GM19035 (cell line): ENCODE measurements around the gene PARP12.

Source experiments
- ATAC-seq: cut with Tn5 transposase; IDR thresholded peaks from one replicate; pipeline ENCODE4 v1.9.1; 2021; ENCODE audit not compliant: unreplicated experiment

The PARP12 gene

GRCh38 chr7:140015471-140015970, 47.2 kb downstream of the PARP12 start:
- ATAC-seq = no peak

DNA sequence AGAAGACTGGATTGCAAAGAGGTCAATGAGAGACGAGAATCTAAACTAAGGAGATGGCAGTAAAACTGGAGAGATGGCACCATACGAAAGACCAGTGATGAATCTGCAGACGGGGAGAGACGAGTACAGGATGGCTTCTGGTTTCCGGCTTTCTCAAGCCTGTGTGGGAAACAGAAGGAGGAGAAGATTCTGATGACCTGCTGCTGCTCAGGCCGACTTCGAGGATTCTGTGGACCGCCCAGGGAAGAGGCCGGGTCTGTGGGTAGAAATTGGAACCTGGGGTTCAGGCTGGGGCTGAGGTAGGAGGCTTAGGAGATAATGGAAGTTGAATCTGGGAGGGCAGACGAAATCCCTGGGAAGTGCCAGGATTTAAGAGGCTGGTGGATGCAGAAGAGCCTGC, 48.6 kb downstream of the PARP12 start:
- ATAC-seq = no peak

- no peak for ATAC-seq
These were observed 49.1 kb downstream of the PARP12 start for GRCh38 chr7:140013676-140014075.

- ATAC-seq = no peak
These were observed 52.4 kb downstream of the PARP12 start for GRCh38 chr7:140010194-140010895.

DNA sequence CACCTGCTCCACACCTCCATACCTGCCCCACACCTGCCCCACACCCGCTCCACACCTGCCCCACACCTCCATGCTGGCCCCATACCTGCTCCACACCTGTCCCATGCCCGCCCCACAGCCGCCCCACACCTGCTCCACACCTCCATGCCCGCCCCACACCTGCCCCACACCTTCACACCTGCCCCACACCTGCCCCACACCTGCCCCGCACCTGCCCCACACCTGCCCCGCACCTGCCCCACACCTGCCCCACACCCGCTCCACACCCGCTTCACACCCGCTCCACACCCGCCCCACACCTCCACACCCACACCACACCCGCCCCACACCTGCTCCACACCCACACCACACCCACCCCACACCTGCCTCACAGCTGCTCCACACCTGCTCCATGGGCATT, 53.0 kb downstream of the PARP12 start:
- no peak for ATAC-seq

DNA sequence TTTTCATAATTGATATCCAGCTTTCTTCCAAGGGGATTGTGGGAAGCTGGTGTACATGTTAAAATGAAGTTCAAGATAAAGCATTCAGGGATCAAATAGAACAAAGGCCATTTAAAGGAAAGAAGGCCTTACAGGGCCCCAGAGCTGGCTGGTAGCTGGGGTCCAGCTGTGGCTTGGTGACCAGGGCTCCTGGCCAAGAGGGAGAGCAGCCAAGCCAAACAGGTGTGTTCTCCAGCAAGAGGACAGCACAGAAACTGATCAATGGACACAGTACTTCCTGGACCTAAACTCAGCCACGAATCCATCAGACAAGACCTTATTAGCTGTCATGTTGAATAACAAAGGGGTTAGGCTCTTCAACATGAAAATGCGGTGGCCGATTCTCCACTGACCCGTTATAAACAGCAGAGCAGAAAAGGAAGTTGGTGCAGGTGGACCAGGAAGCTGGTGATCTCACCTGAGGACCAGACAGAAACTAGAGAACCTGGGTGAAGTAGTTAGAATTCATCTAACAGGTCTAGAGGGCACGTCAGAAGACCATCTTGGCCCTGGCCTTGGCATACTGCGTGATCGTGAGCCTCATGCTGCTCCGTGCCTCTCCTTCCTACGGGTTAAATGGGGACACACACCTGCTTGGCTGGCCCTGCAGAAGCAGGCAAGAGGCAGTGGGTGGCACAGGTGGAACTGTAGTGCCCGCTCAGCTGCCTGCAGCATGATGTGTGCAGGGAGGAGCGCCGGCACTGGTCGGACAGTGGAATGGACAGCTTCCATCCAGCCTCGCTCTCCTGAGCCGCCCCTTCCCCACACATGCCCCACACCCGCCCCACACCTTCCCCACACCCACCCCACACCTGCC, 53.8 kb downstream of the PARP12 start:
- no peak for ATAC-seq

DNA sequence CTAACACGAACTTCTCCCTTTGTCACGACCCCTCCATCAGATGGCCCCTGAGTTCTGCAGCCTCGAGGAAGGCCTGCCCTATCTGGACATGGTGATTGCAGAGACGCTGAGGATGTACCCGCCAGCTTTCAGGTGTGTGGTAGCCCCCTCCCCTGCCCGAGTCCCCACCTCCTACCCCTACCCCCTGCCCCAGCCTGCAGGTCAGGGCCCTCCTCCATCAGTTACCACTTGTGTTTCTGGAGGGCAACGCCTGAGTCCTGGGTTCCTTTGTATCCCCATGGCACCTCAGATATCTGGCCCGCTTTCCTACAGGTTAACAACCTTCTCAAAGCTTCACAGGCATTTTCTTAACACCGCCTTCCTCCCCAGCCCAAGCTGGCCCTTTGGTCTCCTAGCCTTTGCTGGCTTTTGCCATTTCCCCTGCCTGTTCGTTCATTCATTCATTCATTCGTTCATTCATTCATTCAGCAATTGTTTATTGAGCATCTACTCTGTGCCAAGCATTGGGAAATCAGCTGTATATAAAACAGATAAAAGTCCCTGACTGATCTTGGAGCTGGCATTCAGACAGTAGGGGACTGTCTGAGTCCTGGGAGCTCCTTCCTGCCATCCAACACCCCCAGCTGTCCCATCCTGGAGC, 55.6 kb downstream of the PARP12 start:
- no peak for ATAC-seq

DNA sequence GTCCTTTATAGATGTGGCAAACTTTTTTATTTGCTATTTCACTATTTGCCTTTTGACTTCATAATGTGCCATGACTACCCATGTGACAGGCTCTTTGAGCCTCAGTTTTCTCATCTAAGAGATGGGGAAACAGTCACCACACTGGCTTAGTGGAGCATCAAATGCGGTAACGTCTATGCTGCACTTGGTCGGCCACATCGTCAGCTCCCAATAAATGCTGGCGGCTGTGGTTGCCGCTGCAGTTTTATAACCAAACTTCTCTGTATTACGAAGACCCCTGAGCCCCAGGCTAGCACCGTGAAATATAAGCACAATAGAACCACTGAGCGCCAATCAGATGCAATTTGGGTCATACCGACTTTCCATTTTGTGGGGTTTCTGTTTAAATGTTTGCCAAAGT, 56.2 kb downstream of the PARP12 start:
- no peak for ATAC-seq

DNA sequence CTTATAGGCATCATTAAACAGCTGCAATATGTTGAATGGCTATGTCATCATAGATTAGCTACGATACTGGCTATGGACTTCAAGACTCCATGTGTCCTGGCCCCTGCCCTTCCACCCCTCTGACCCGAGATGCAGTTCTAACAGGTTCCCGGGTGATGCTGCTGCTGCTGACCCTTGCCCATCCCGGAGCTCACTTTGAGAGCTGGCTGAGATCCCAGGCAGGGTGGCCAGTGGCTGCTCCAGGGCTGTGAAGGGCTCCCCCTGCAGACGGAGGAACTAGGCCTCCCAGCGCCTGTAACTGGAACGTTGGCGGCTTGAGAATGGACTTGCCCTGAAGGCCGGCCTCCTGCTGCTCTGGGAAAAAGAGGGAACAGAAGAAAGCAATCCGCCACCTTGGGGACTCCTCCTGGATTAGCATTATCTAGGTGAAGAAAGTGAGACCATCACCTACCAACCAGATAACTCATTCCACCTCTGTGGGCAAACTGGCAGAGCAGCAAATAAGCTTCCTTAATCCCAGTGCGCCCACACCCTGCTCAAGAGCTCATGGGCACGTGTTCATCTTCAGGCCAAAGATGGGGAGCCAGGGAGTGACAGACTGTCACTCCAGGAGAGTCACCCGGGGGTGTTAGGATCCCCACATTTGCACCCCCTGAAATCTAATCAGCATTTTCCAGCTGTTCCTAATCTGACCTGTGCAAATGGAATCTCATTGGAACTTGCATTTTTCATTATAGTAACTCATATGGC, 56.8 kb downstream of the PARP12 start:
- ATAC-seq = no peak

- ATAC-seq = no peak
These were observed 57.4 kb downstream of the PARP12 start for GRCh38 chr7:140005341-140005740.

DNA sequence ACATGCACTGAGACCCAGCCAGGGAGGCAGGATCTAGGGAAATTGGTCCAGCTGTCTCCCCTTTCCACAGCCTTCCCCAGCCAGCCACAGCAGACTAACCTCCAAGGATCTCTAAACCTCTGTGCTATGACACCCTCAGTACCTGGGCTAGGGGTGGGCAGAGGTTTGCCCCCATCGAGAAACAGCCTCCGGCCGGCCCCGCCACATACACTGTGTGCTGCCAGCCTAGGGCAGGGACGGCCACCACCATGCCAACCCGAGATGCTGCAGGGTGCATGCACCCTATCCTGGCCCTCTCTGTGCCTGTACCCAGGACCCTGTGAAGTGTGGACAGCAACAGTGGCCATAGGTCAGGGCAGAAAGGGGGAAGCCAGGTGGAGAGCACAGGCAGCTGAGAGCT, 58.1 kb downstream of the PARP12 start:
- no peak for ATAC-seq

GRCh38 chr7:140003913-140004382, 58.8 kb downstream of the PARP12 start:
- no peak for ATAC-seq

DNA sequence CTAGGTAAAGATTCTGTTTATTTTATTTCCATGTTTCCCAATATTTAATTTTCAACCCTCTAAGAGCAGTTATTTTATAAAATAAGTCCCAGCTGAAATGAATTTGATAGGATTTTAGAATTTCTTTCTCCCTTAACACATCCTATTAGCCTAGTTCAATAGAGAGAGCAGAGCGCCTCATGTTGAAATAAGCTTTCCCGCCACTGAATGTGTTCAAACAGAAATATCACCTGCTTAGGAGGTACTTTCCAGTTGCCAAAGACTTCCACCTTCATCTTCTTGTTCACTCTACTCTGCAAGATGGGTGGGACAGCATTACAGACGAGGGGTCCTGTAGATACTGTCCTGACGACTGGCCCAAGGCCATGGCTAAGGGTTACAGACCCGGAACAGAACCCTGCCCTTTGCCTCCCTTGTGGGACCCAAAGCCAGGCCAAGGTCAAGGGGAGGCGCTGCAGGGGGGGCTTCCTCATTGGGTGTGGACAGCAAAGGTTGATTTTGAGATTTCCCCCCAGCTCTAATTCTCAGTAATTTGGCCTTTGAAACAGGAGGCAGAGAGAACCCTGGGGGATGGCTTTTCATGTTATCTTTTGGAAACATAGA, 62.0 kb downstream of the PARP12 start:
- no peak for ATAC-seq

DNA sequence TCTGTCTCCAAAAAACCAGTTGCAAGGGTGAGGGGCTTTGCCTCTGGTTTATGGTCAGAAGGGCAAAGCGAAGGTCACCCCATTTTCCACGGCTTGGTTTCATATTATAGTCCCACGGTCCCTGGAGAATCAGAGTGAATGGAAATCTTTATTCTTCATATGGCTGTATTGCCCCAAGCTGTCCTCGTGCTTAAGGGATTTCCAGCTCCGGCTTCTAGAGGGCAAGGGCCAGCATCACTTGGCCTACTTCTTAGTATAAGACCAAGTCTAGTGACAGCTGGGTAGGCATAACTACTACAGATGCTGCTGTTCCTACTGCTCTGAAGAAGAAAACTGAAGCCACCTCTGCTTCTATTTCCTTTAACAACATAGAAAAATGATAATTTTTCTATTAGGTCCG, 63.2 kb downstream of the PARP12 start:
- no peak for ATAC-seq

GRCh38 chr7:139998572-139998971, 64.2 kb downstream of the PARP12 start:
- no peak for ATAC-seq

GRCh38 chr7:139995017-139995915, 67.5 kb downstream of the PARP12 start:
- no peak for ATAC-seq

DNA sequence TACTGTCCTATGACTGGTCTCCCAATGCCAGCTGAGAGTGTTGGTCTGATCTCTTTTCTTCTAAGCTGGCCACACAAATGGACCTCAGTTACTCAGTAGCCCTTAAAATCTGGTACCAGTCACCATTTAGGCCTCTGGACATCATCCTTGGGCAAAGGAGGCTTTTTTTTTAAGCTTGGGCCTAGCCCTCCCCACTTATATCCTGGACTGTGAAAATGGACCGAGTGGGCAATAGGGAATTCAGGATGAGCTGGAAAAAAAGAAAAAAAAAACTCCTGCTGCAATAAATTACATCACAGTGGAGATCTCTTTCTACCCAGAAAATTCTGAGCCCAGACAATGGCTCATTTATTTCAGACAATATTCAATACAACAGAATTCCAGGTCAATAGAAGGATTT, 68.4 kb downstream of the PARP12 start:
- no peak for ATAC-seq

- no peak for ATAC-seq
These were observed 69.2 kb downstream of the PARP12 start for GRCh38 chr7:139993592-139993991.

GRCh38 chr7:139993169-139993568, 69.6 kb downstream of the PARP12 start:
- no peak for ATAC-seq
